Fibroblast of skin of scalp (primary cell): ENCODE data around the gene GHITM. TPM values are rescaled to one million over a fixed set of nuclear protein-coding genes. Genes with fewer than 3 reads are reported as not detected.
"Not testable (repeated sequence)": the region's sequence is repeated elsewhere in the genome, so short reads cannot be mapped to it uniquely, and the experiment has no call there.

ENCODE experiments used
- DNase-seq: peaks from one replicate; pipeline ENCODE4 v3.0.0-alpha.2; 2013
- polyA plus RNA-seq, 2 experiments: library from polyadenylated mRNA; unstranded; fragments of 120-200 nt; gene quantifications; one replicate each; pipeline ENCODE4 v1.2.1, GENCODE V29; 2013; ENCODE audit not compliant: insufficient read length in 2 of 2

GHITM gene
- 141 TPM for polyA plus RNA-seq (2013, experiment 1 of 2; ENCODE audit: insufficient read length)
- 146 TPM for polyA plus RNA-seq (2013, experiment 2 of 2; ENCODE audit: insufficient read length)

DNA sequence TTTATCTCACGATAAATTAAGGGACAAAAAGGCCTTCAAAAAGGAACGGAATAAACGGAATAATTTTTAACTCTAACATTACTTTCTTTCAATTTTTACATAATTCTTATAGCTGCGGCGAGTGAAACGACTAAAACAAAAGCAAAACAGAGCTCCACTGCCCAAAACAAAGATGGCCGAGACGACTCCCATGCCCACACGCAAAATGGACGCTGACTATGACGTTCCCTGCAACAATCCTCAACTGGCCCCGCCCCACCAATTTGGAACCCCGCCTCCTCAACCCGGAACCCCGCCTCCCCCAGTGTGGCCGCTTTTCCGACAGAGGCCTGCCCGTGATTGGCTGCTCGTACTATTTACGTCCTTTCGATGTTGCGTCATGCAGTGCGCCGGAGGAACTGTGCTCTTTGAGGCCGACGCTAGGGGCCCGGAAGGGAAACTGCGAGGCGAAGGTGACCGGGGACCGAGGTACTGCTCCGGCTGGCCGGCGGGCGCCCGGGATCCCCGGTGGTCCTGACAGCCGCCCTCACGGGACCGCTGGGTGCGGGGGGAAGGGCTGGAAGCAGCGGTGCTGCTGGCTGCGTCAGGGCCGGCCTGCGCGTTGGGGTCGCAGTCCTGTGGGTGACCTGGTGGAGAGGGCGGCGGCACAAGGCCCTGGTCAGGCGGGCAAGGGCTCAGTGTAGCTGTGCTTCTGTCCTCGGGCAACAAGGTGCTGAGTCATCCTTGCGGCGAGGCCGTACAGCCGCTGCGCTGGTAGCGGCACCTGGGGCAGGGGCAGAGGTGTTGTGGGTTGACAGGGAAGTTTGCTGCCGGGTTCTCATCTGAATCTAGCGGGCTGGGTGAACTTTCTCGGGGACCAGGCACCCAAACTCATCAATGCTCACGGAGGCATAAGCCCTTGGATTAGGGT is at the start of gene GHITM:
Gene GHITM (plus strand): TSS at position 384 of the 910 bp plus-strand sequence. CDS start 1,992 bp downstream, outside the sequence.
- peak; percentile 99 for DNase-seq

DNA sequence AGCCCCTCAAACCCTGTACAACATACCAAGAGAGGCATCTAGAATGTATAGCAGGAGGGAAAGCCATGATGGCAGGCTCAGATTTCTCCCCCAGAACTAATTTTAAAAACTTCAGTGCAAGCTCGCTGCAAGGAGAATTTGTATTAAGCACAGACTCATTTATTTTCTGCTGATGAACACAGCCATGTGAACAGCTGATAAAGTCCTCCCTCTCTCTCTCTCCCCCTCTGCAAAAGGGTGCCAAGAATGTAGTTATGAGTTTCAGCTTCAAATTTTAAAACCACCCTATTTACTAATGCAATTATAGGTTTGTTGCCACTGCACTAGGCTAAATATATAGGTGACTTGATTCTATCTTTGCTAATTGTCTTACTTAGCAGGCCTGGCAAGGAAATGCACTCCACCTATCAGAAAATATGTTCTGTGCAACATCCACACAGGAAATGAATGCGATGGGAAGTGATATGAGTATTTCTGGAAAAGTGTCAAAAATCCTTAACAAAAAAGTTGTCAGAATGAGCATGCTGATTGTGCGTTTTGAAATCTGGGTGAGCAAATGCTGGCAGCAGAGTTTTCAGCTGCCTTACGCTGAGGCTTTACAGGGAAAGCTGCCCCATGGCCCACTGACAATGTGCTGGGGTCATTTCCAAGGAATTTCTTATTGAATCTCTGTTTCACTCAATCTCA is 43.4 kb upstream of the GHITM start:
- peak; percentile 12 for DNase-seq

DNA sequence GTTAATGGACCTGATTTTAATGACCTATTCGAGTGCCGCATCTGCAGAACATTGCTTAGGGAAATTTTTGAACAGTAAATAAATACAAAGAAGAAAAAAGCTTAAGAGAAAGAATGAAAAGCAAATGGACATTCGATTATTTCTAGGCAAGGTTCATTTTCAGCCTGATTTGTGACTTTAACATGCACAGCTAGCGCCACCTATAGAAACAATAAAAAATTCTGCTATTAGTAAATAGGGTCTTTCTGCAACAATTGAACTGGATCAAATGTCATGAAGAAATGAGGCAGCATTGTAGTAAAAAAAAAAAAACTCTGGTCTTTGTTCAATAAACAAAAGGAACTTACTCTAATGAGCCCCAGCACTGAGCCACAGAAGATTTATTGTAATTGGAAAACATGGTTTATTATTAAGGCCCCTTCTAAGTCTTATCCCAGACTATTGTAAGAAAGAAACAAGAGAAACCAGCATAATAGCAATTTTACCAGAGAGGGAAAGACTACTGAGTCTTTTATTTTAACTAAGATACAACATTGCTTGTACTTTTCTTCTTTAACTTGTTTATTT is 41.4 kb upstream of the GHITM start:
- DNase-seq = peak; percentile 17

DNA sequence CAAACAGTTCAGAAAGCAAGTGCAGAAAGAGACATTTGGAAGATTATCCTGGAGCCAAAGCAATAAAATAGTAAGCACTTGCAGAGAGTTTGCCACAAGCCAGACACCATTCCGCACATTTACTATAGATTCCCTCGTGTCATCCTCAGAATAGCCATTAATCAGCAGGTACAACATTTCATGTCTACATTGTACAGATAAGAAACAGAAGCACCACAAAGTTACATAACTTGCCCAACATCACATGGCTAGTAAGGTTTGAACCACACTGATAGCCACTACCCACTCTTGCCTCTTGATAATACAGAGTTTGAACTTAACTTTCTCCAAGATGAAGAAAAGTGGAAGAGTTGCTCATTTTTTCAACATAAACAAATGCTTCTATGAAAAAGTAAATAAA is 40.6 kb upstream of the GHITM start:
- no peak for DNase-seq

- no peak for DNase-seq
These were observed 38.3 kb upstream of the GHITM start for GRCh38 chr10:84101042-84101441.

GRCh38 chr10:84108797-84109196 is 30.5 kb upstream of the GHITM start:
- DNase-seq = no peak

DNA sequence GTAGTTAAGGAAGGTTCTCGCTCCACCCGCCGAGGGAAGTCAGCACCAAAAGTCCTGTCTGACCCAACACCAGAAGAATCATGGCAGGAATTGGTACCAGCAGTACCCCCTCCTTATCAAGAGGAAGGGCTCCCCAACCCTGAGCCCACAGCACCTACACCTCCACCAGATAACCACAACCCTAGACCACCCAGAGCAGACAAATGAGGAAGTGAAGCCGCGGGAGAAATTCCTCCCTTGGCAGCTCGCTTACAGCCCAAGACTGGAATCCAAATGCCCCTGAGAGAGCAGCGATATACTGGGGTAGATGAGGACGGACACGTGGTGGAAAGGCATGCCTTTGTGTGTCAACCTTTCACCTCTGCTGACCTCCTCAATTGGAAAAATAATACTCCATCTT is 29.5 kb upstream of the GHITM start:
- not testable (repeated sequence) for DNase-seq

- DNase-seq = not testable (repeated sequence)
These were observed 25.8 kb upstream of the GHITM start for GRCh38 chr10:84113468-84113867.

- no peak for DNase-seq
These were observed 25.1 kb upstream of the GHITM start for GRCh38 chr10:84114088-84114667.

DNA sequence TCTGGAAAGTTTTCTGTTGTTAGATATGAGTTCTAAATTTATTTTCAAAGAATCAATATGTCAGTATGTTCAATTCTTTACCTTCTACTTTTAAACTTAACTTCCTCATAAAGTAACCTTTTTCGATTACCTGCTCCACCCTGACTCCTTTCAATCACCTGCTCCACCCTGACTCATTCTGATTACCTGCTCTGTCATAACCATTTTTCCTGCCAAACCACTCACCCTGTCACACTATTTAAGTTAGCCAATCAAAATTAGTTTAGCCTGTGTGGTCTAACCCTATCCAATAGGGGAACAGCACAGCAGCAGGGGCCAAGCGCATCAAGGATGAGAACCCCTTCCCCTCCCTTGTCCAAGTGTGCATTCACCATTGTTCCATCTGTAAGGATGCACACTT is 22.1 kb upstream of the GHITM start:
- DNase-seq = not testable (repeated sequence)

GRCh38 chr10:84117686-84118394 is 21.5 kb upstream of the GHITM start:
- DNase-seq = no peak

DNA sequence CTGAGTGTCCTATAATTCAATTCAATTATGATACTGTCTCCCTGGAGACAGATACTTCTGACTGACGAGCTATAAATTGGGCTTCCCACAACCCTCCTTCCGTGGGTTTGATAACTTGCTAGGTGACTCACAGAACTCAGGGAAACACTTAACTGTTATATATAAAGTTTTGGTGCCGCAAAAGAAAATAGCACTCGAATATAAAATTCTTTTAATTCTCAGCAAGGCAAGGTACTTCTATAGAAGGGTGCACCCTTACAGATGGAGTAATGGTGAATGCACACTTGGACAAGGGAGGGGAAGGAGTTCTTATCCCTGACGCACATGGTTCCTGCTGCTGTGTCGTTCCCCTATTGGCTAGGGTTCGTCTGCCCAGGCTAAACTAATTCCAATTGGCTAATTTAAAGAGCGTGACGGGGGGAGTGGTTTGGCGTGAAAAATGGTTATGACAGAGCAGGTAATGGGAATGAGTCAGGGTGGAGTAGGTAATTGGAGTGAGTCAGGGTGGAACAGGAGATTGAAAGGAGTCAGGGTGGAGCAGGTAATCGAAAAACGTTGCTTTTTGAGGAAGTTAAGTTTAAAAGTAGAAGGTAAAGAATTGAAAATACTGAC is 20.8 kb upstream of the GHITM start:
- no peak for DNase-seq

- no peak for DNase-seq
These were observed 15.9 kb upstream of the GHITM start for GRCh38 chr10:84123362-84123761.

GRCh38 chr10:84125910-84126784 is 13.2 kb upstream of the GHITM start:
- DNase-seq = not testable (repeated sequence)

DNA sequence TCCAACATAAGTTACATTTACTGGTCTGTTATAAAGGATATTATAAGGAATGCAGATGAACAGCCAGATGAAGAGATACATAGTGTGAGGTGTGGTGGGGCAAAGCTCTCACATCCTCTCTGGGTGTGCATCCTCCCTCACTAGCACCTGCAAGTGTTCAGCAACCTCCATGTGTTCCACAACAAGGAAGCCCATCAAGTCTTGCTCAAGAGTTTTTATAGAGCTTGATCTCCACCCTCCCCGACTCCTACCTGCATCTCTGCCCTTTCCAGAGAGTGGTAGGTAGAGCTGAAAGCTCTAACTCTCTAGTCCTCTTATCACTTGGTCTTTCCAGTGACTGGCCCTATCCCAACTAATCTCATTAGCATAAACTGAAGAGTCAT is 12.5 kb upstream of the GHITM start:
- no peak for DNase-seq

DNA sequence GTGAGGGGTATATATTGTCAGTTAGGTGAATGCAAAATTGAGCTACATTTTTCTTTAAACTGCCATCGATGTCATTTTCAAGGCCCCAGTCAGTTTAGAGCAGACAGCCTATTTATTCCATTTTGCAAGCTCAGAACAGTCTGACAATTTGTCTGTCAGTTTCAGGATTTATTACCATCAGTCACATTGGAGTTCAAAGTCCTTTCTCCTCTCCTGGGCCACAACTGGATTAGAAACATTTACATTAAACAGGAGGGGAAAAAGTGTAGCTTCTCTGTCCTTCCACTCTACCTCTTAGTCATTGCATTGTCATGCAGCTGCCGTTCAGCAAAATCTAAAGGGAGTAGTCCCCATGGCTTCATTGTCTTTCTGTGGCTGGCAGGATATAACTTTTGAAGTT is 3.5 kb upstream of the GHITM start:
- DNase-seq = no peak

DNA sequence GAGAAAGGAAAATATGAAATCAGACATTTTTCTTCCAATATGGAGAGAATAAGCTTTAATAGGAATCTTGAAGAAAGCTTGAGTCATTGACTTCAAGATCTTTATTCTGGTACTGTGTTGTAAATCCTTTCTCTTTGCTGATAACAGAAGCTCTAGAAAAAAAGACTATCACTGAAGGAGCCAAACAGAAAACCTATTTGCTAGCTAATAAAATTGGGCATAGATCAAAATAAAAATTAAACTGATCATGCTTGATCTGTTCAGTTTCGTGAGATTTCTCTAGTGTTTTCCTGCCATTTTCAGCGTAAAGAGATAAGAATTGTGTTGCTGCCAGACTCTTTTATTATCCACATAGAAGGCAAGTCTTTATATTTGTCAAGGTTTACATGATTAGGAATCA is 1.5 kb upstream of the GHITM start:
- no peak for DNase-seq

DNA sequence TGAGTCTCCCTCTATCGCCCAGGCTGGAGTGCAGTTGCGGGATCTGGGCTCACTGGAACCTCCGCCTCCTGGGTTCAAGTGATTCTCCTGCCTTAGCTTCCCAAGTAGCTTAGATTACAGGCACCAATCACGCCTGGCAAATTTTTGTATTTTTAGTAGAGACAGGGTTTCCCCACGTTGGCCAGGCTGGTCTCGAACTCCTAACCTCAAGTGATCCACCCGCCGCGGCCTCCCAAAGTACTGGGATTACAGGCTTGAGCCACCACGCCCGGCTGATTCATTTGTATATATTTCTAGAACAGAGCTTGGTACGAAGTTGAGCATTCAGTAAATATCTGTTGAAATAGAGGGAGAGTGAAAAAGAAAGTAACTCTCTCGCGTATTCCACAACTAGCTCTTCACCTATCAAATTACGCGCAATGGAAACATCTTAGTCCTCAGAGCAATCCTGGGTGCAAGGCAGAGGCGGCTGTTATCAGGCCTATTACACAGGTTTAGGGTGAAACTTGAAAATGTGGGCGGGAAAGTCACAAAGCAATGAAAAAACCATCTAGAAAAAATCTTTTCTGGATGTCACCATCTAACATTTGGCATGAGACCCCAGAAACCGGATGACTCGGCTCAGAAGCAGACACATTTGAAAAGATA is 707 bp upstream of the GHITM start:
- no peak for DNase-seq

DNA sequence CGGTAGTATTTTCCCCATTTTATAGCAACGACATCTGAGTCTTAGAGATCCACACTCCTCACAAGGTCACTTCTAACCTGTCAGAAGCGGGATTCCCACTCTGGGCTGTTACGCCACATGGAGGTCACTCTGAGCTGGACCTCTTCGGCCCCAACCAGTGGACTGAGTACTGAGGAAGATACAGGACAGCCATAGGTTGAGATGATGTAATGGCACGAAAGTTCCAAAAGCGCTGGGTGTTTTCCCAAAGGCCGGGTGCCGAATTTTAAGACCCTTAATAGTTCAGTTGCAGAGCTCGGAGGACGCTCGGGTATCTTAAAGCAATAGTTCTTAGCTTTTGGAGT is 699 bp downstream of the GHITM start:
- peak; percentile 60 for DNase-seq

GRCh38 chr10:84147347-84147746 is 8.0 kb downstream of the GHITM start:
- no peak for DNase-seq
